Activated naive CD8-positive, alpha-beta T cell treated with anti-CD3 and anti-CD28 coated beads, Interleukin-2, amount 50 U/mL, for 24 hours (primary cell): ENCODE data around the gene LMBR1.
"Not testable (repeated sequence)": the region's sequence is repeated elsewhere in the genome, so short reads cannot be mapped to it uniquely, and the experiment has no call there.

Experiments
- ATAC-seq: fragments of 150-1000 bp; cut with Tn5 transposase; one replicate; pipeline ENCODE4 v1.10.0; 2021
- DNase-seq: peaks from one replicate; pipeline ENCODE4 v3.0.0; 2021
- H3K27ac Mint-ChIP-seq: one replicate; pipeline ENCODE4 v1.8.0; 2021; ENCODE audit warnings: mild to moderate bottlenecking, mixed read lengths
- H3K27me3 Mint-ChIP-seq: one replicate; pipeline ENCODE4 v1.8.0; 2021; ENCODE audit warnings: mixed read lengths
- H3K36me3 Mint-ChIP-seq: one replicate; pipeline ENCODE4 v1.8.0; 2021; ENCODE audit warnings: low read depth, mixed read lengths
- H3K4me1 Mint-ChIP-seq: one replicate; pipeline ENCODE4 v1.8.0; 2021; ENCODE audit warnings: mixed read lengths
- H3K4me3 Mint-ChIP-seq: one replicate; pipeline ENCODE4 v1.8.0; 2021; ENCODE audit warnings: mild to moderate bottlenecking, moderate library complexity, mixed read lengths
- H3K9me3 Mint-ChIP-seq: one replicate; pipeline ENCODE4 v1.8.0; 2021; ENCODE audit warnings: mixed read lengths

The LMBR1 gene

GRCh38 chr7:156722043-156722826 is 170.7 kb downstream of the LMBR1 start:
- DNase-seq = no peak
- H3K36me3 Mint-ChIP-seq = peaks cover 31% of the 10 kb centered on the region
- H3K9me3 Mint-ChIP-seq = no peaks in the 10 kb centered on the region
- no peaks in the 10 kb centered on the region for H3K27me3 Mint-ChIP-seq
- no peak overlapping the region for H3K4me3 Mint-ChIP-seq
- ATAC-seq = no peak
- peaks cover 2% of the 10 kb centered on the region for H3K4me1 Mint-ChIP-seq
- H3K27ac Mint-ChIP-seq = no peak overlapping the region

- DNase-seq = no peak
- Mint-ChIP-seq H3K27me3 (no peaks in the 10 kb centered on the region), H3K4me1 (peaks cover 18% of the 10 kb centered on the region), H3K27ac (peak overlapping the region; percentile 53), H3K36me3 (peaks cover 69% of the 10 kb centered on the region), H3K9me3 (peaks cover 27% of the 10 kb centered on the region), H3K4me3 (no peak overlapping the region)
- no peak for ATAC-seq
These were observed 189.1 kb downstream of the LMBR1 start for GRCh38 chr7:156703773-156704482.

GRCh38 chr7:156703209-156703608 is 189.8 kb downstream of the LMBR1 start:
- Mint-ChIP-seq H3K4me1 (peaks cover 18% of the 10 kb centered on the region), H3K36me3 (peaks cover 71% of the 10 kb centered on the region), H3K27ac (no peak overlapping the region), H3K27me3 (no peaks in the 10 kb centered on the region), H3K4me3 (no peak overlapping the region), H3K9me3 (peaks cover 27% of the 10 kb centered on the region)
- no peak for DNase-seq
- ATAC-seq = no peak

GRCh38 chr7:156702399-156702798 is 190.6 kb downstream of the LMBR1 start:
- Mint-ChIP-seq H3K36me3 (peaks cover 71% of the 10 kb centered on the region), H3K4me1 (peaks cover 18% of the 10 kb centered on the region), H3K27ac (no peak overlapping the region), H3K4me3 (no peak overlapping the region), H3K27me3 (no peaks in the 10 kb centered on the region), H3K9me3 (peaks cover 33% of the 10 kb centered on the region)
- ATAC-seq = no peak
- no peak for DNase-seq

- H3K9me3 Mint-ChIP-seq = peaks cover 38% of the 10 kb centered on the region
- ATAC-seq, H3K4me3 Mint-ChIP-seq, DNase-seq, H3K27ac Mint-ChIP-seq, H3K27me3 Mint-ChIP-seq: not testable (repeated sequence)
- H3K36me3 Mint-ChIP-seq = peaks cover 71% of the 10 kb centered on the region
- peaks cover 17% of the 10 kb centered on the region for H3K4me1 Mint-ChIP-seq
These were observed 191.2 kb downstream of the LMBR1 start for GRCh38 chr7:156701787-156702186.

GRCh38 chr7:156698512-156698911 is 194.5 kb downstream of the LMBR1 start:
- H3K36me3 Mint-ChIP-seq = peaks cover 77% of the 10 kb centered on the region
- not testable (repeated sequence) for H3K4me3 Mint-ChIP-seq, H3K27me3 Mint-ChIP-seq, H3K4me1 Mint-ChIP-seq, ATAC-seq, DNase-seq, H3K27ac Mint-ChIP-seq
- H3K9me3 Mint-ChIP-seq = peaks cover 46% of the 10 kb centered on the region

GRCh38 chr7:156697283-156697682 is 195.7 kb downstream of the LMBR1 start:
- H3K9me3 Mint-ChIP-seq = peaks cover 48% of the 10 kb centered on the region
- H3K4me1 Mint-ChIP-seq, H3K27me3 Mint-ChIP-seq, ATAC-seq, DNase-seq, H3K4me3 Mint-ChIP-seq, H3K27ac Mint-ChIP-seq: not testable (repeated sequence)
- H3K36me3 Mint-ChIP-seq = peaks cover 76% of the 10 kb centered on the region

GRCh38 chr7:156693627-156694026 is 199.4 kb downstream of the LMBR1 start:
- peaks cover 9% of the 10 kb centered on the region for H3K4me1 Mint-ChIP-seq
- peaks cover 32% of the 10 kb centered on the region for H3K9me3 Mint-ChIP-seq

GRCh38 chr7:156692849-156693248 is 200.1 kb downstream of the LMBR1 start:
- H3K36me3 Mint-ChIP-seq = peaks cover 45% of the 10 kb centered on the region
- peaks cover 30% of the 10 kb centered on the region for H3K9me3 Mint-ChIP-seq
- H3K4me3 Mint-ChIP-seq = no peak overlapping the region
- no peak for DNase-seq
- ATAC-seq = no peak
- H3K27me3 Mint-ChIP-seq = no peaks in the 10 kb centered on the region
- H3K4me1 Mint-ChIP-seq = peaks cover 9% of the 10 kb centered on the region
- H3K27ac Mint-ChIP-seq = no peak overlapping the region

More at GRCh38 chr7:156693627-156694026, 199.4 kb downstream of the LMBR1 start:
- no peak for DNase-seq
- ATAC-seq = no peak
- Mint-ChIP-seq H3K27ac (no peak overlapping the region), H3K27me3 (no peaks in the 10 kb centered on the region), H3K4me3 (no peak overlapping the region), H3K36me3 (peaks cover 53% of the 10 kb centered on the region)

- H3K27ac Mint-ChIP-seq = no peak overlapping the region
These were observed 201.2 kb downstream of the LMBR1 start for GRCh38 chr7:156691764-156692163.

GRCh38 chr7:156684661-156685060 is 208.3 kb downstream of the LMBR1 start:
- Mint-ChIP-seq H3K4me1 (no peaks in the 10 kb centered on the region), H3K27me3 (no peaks in the 10 kb centered on the region), H3K9me3 (no peaks in the 10 kb centered on the region), H3K27ac (no peak overlapping the region), H3K36me3 (peaks cover 4% of the 10 kb centered on the region), H3K4me3 (no peak overlapping the region)
- no peak for DNase-seq
- ATAC-seq = no peak

More at GRCh38 chr7:156691764-156692163, 201.2 kb downstream of the LMBR1 start:
- no peak for DNase-seq
- H3K27me3 Mint-ChIP-seq = no peaks in the 10 kb centered on the region
- peaks cover 9% of the 10 kb centered on the region for H3K4me1 Mint-ChIP-seq
- peaks cover 20% of the 10 kb centered on the region for H3K9me3 Mint-ChIP-seq
- ATAC-seq = no peak
- H3K36me3 Mint-ChIP-seq = peaks cover 35% of the 10 kb centered on the region
- H3K4me3 Mint-ChIP-seq = no peak overlapping the region

GRCh38 chr7:156684251-156684650 is 208.7 kb downstream of the LMBR1 start:
- H3K27ac Mint-ChIP-seq = no peak overlapping the region
- no peak overlapping the region for H3K4me3 Mint-ChIP-seq
- DNase-seq (no peak), ATAC-seq (no peak)
- no peaks in the 10 kb centered on the region for H3K9me3 Mint-ChIP-seq
- H3K36me3 Mint-ChIP-seq = peaks cover 4% of the 10 kb centered on the region
- H3K4me1 Mint-ChIP-seq = no peaks in the 10 kb centered on the region
- H3K27me3 Mint-ChIP-seq = no peaks in the 10 kb centered on the region

- no peaks in the 10 kb centered on the region for H3K4me1 Mint-ChIP-seq
- DNase-seq (no peak), ATAC-seq (no peak)
- no peak overlapping the region for H3K4me3 Mint-ChIP-seq
- H3K9me3 Mint-ChIP-seq = no peaks in the 10 kb centered on the region
- H3K27me3 Mint-ChIP-seq = no peaks in the 10 kb centered on the region
- no peak overlapping the region for H3K27ac Mint-ChIP-seq
- peaks cover 6% of the 10 kb centered on the region for H3K36me3 Mint-ChIP-seq
These were observed 210.1 kb downstream of the LMBR1 start for GRCh38 chr7:156682928-156683327.

GRCh38 chr7:156680281-156680680 is 212.7 kb downstream of the LMBR1 start:
- no peak for DNase-seq
- Mint-ChIP-seq H3K27me3 (no peaks in the 10 kb centered on the region), H3K27ac (no peak overlapping the region), H3K9me3 (no peaks in the 10 kb centered on the region), H3K36me3 (peaks cover 16% of the 10 kb centered on the region), H3K4me3 (no peak overlapping the region), H3K4me1 (no peaks in the 10 kb centered on the region)
- ATAC-seq = no peak
